Measurements from ENCODE around the gene DR1. TPM values are rescaled to one million over a fixed set of nuclear protein-coding genes. Genes with fewer than 3 reads are reported as not detected.

The DR1 gene
- total and polyA plus RNA-seq, 2 of the 8 experiments (the other 6 are each of a cell fraction or from before 2014, with no cell fraction given), result 13.1 to 62.3 TPM

DNA sequence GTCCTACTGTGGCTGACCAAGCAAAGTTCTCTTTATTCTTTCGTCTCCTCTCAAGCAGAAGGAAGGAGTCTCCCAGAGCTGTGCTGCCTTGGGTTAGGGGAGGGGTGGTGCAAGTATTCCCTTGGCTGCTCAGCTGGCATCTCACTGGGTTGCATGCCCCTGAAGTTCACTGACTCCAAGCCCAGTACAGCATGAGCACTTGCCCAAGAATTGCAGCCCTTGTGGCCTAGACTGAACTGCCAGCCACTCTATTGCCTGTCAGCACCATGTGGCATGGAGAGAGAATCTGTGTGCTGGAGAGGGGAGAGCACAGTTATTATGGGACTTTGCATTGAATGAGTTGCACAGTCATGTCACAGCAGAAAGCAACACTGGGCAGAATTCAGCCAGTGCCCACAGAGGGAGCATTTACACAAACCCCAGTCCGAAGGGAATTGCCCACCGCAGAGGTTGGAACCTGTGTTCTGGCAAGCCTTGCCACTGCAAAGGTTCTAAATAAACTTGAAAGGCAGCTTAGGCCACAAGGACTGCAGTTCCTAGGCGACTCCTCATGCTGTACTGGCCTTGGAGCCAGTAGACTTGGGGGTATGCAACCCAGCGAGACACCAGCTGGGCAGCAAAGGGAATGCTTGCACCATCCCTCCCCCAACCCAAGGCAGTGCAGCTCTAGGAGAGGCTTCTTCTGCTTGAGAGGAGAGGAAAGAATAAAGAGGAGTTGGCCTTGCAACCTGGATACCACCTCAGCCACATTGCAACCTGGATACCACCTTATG lies 28.8 kb downstream of the DR1 start:
- DNase-seq (ENCODE audit: low read depth in 1 of 2, low spot score in 2 of 2) (no peak), FAIRE-seq (no peak)
- WGBS, 2 experiments (ENCODE audit: extremely low coverage in 1 of 2, insufficient coverage in 1 of 2, insufficient read length in 1 of 2, insufficient replicate concordance in 2 of 2, low coverage in 1 of 2, low lambda C conversion rate in 2 of 2, missing lambda C conversion rate in 1 of 2), result 92% methylated on average over 5 of the region's 5 CpGs; no CpG with 5 or more reads in 1 of the 2 experiments
- Histone ChIP-seq H3K23ac (ENCODE audit: insufficient read length) (no peak overlapping the region), H2BK120ac (replicated peaks; ENCODE audit: low read depth, low read length) (no peak overlapping the region), H3K79me1 (ENCODE audit: low read depth, low read length) (no peaks in the 10 kb centered on the region), H2BK5ac (ENCODE audit: low read depth, low read length) (no peak overlapping the region), H3K36me3 (ENCODE audit: control insufficient read depth in 2 of 4, insufficient read depth in 4 of 4, low read length in 3 of 4) (peaks cover 0 to 2% (median 1%) of the 10 kb centered on the region in 4 experiments; a peak in 1 of 8 replicates), H4K8ac (ENCODE audit: extremely low read depth, insufficient read depth, low read length) (no peak overlapping the region), H3K4me1 (replicated peaks in 1 of 4; ENCODE audit: control insufficient read depth in 3 of 4, insufficient read depth in 4 of 4, low read length in 3 of 4) (no peaks in the 10 kb centered on the region), H4K91ac (replicated peaks; ENCODE audit: insufficient read length, low read length) (no peak overlapping the region), H3K14ac (ENCODE audit: insufficient read length) (no peak overlapping the region), H3K23me2 (ENCODE audit: low read depth, low read length) (no peaks in the 10 kb centered on the region), H2BK12ac (ENCODE audit: low read depth, low read length) (no peak overlapping the region), H3K56ac (replicated peaks; ENCODE audit: insufficient read length, low read depth, low read length) (no peak overlapping the region), H2BK15ac (ENCODE audit: low read length) (no peak overlapping the region), H2AFZ (ENCODE audit: low read length) (no peak overlapping the region), H3K4ac (replicated peaks; ENCODE audit: insufficient read length, low read depth, low read length) (no peak overlapping the region), H3K79me2 (ENCODE audit: control insufficient read depth in 1 of 2, insufficient read depth in 2 of 2, low read length in 2 of 2) (no peaks in the 10 kb centered on the region), H3K27ac (ENCODE audit: low read depth, low read length) (no peak overlapping the region), H3K27me3 (replicated peaks in 1 of 4; ENCODE audit: control insufficient read depth in 3 of 4, extremely low read depth in 1 of 4, insufficient read depth in 3 of 4, low read length in 3 of 4) (no peaks in the 10 kb centered on the region), H3K9me3 (ENCODE audit: insufficient read depth in 2 of 2, low read depth in 1 of 2, low read length in 1 of 2) (peaks cover 17 to 24% of the 10 kb centered on the region in 2 experiments), H3K4me2 (ENCODE audit: insufficient read depth in 1 of 2, low read depth in 2 of 2, low read length in 2 of 2) (no peak overlapping the region), H3K4me3 (ENCODE audit: extremely low read depth in 1 of 4, insufficient read depth in 2 of 4, low read depth in 3 of 4, low read length in 4 of 4) (no peak overlapping the region), H3K18ac (ENCODE audit: extremely low read depth, low read length) (no peak overlapping the region), H2BK20ac (ENCODE audit: low read length) (no peak overlapping the region), H2AK5ac (ENCODE audit: low read depth, low read length) (no peak overlapping the region), H4K20me1 (replicated peaks in 1 of 2; ENCODE audit: control insufficient read depth in 1 of 2, insufficient read depth in 2 of 2, low read length in 2 of 2) (no peaks in the 10 kb centered on the region), H3K9ac (replicated peaks in 1 of 4; ENCODE audit: extremely low read depth in 1 of 4, low read depth in 3 of 4, low read length in 3 of 4) (no peak overlapping the region), H4K5ac (ENCODE audit: insufficient read length, low read depth, low read length) (no peak overlapping the region)
- ChIA-PET CTCF (ENCODE audit: partially characterized antibody) (no interaction called here), POLR2A (ENCODE audit: partially characterized antibody) (no interaction called here)
- TF ChIP-seq TAF1 (IDR thresholded peaks at IDR 0.05; ENCODE audit: low read depth, low read length) (no peak), SP1 (IDR thresholded peaks at IDR 0.05; ENCODE audit: low read depth, low read length) (no peak), RNF2 (IDR thresholded peaks at IDR 0.05; ENCODE audit: borderline replicate concordance, low read depth, low read length, missing control alignments, poor library complexity, severe bottlenecking) (no peak), RAD21 (IDR thresholded peaks at IDR 0.05 in 1 of 2, conservative IDR thresholded peaks at IDR 0.05 in 1 of 2; ENCODE audit: low read depth in 2 of 2, low read length in 2 of 2) (no peak), SP4 (IDR thresholded peaks at IDR 0.05; ENCODE audit: low read length) (no peak), CREB1 (IDR thresholded peaks at IDR 0.05) (no peak), POLR2AphosphoS5 (IDR thresholded peaks at IDR 0.05; ENCODE audit: low read depth, low read length) (no peak), CTBP2 (IDR thresholded peaks at IDR 0.05; ENCODE audit: borderline replicate concordance, insufficient read depth, insufficient read length, low read length) (no peak), BCL11A (IDR thresholded peaks at IDR 0.05; ENCODE audit: low read depth in 2 of 2, low read length in 2 of 2) (no peak), RXRA (IDR thresholded peaks at IDR 0.05; ENCODE audit: insufficient read depth, low read depth, low read length) (no peak), POU5F1 (IDR thresholded peaks at IDR 0.05; ENCODE audit: low read depth, low read length) (no peak), KDM5A (IDR thresholded peaks at IDR 0.05; ENCODE audit: low read length) (no peak)
- TF ChIP-seq, protein P1, sequence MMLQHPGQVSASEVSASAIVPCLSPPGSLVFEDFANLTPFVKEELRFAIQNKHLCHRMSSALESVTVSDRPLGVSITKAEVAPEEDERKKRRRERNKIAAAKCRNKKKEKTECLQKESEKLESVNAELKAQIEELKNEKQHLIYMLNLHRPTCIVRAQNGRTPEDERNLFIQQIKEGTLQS (IDR thresholded peaks at IDR 0.05; ENCODE audit: insufficient read depth, low read depth, low read length), result no peak
